Measurements from ENCODE around the gene FAM222B.

FAM222B gene

DNA sequence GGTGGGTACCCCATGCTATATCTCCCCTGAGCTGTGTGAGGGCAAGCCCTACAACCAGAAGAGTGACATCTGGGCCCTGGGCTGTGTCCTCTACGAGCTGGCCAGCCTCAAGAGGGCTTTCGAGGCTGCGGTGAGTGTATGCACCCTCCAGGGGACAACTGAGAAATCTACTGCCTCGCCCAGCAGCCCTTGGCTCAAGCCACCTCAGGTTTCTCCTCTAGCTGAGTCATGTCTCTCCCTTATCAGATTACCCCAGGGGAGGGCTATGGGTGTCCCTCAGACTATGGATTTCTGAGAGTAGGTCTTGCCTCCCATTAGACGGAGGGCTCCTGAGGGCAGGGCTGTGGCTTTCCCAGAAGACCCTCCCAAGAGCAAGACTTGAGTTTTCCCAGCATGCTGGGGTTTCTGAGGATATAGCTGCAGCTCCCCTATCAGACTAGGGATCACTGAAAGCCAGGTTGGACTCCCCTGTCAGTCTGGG is 107.3 kb downstream of the FAM222B start:
- Histone ChIP-seq H3K4me2 (ENCODE audit: low read length) (no peak overlapping the region), H3K36me3 (ENCODE audit: control insufficient read depth, low read length) (peaks cover 31% of the 10 kb centered on the region), H3F3A (ENCODE audit: control insufficient read depth, insufficient read depth) (peaks cover 10% of the 10 kb centered on the region), H3K9me3 (ENCODE audit: control insufficient read depth, insufficient read depth, low read length) (peaks cover 5% of the 10 kb centered on the region; the same call in 1 of the 2 replicates), H3K27me3 (ENCODE audit: control insufficient read depth, low read length) (no peaks in the 10 kb centered on the region), H3K79me2 (ENCODE audit: control insufficient read depth, low read length) (peaks cover 19% of the 10 kb centered on the region), H3K27ac (ENCODE audit: low read depth, low read length) (no peak overlapping the region), H3K4me3 (ENCODE audit: low read length) (no peak overlapping the region), H4K20me1 (ENCODE audit: control insufficient read depth, insufficient read depth, low read depth, low read length) (no peaks in the 10 kb centered on the region), H3K4me1 (ENCODE audit: control insufficient read depth, low read length) (peaks cover 33% of the 10 kb centered on the region), H3K9me2 (replicated peaks; ENCODE audit: control insufficient read depth, low read length) (no peaks in the 10 kb centered on the region)
- no peak for TF ChIP-seq EZH2phosphoT487 (IDR thresholded peaks at IDR 0.05; ENCODE audit: borderline replicate concordance, low read length)
- TF ChIP-seq, protein P1, sequence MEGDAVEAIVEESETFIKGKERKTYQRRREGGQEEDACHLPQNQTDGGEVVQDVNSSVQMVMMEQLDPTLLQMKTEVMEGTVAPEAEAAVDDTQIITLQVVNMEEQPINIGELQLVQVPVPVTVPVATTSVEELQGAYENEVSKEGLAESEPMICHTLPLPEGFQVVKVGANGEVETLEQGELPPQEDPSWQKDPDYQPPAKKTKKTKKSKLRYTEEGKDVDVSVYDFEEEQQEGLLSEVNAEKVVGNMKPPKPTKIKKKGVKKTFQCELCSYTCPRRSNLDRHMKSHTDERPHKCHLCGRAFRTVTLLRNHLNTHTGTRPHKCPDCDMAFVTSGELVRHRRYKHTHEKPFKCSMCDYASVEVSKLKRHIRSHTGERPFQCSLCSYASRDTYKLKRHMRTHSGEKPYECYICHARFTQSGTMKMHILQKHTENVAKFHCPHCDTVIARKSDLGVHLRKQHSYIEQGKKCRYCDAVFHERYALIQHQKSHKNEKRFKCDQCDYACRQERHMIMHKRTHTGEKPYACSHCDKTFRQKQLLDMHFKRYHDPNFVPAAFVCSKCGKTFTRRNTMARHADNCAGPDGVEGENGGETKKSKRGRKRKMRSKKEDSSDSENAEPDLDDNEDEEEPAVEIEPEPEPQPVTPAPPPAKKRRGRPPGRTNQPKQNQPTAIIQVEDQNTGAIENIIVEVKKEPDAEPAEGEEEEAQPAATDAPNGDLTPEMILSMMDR (IDR thresholded peaks at IDR 0.05; ENCODE audit: low read depth, low read length, poor library complexity, severe bottlenecking), result no peak

- Histone ChIP-seq H3K36me3 (ENCODE audit: control insufficient read depth, low read length) (peaks cover 30% of the 10 kb centered on the region), H3K27ac (ENCODE audit: low read depth, low read length) (no peak overlapping the region), H3F3A (ENCODE audit: control insufficient read depth, insufficient read depth) (peaks cover 10% of the 10 kb centered on the region), H4K20me1 (ENCODE audit: control insufficient read depth, insufficient read depth, low read depth, low read length) (no peaks in the 10 kb centered on the region), H3K79me2 (ENCODE audit: control insufficient read depth, low read length) (peaks cover 21% of the 10 kb centered on the region), H3K4me2 (ENCODE audit: low read length) (no peak overlapping the region), H3K4me1 (ENCODE audit: control insufficient read depth, low read length) (peaks cover 30% of the 10 kb centered on the region), H3K9me3 (ENCODE audit: control insufficient read depth, insufficient read depth, low read length) (peaks cover 5% of the 10 kb centered on the region; the same call in 1 of the 2 replicates), H3K27me3 (ENCODE audit: control insufficient read depth, low read length) (no peaks in the 10 kb centered on the region), H3K9me2 (replicated peaks; ENCODE audit: control insufficient read depth, low read length) (no peaks in the 10 kb centered on the region), H3K4me3 (ENCODE audit: low read length) (no peak overlapping the region)
- no peak for TF ChIP-seq EZH2phosphoT487 (IDR thresholded peaks at IDR 0.05; ENCODE audit: borderline replicate concordance, low read length)
- TF ChIP-seq, protein P1 (IDR thresholded peaks at IDR 0.05; ENCODE audit: low read depth, low read length, poor library complexity, severe bottlenecking), result no peak
Measured at GRCh38 chr17:28734712-28735241, 107.8 kb downstream of the FAM222B start.

DNA sequence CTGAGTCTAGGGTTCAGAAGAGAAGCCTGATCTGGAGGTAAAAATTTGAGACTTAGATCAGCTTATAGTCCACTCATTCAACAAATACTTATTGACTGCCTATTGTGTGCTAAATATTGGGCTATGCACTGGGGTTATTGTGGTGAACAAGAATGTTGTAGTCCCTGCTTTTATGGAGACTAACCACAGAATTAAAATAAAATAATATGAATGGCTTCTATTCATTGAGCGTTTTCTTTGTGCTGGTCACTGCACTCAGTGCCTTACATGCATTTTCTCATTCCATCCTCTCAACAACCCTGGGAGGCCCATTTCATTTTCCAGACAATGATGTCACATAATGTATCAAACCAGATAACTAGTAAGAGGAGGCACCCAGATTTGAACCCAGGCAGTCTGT is 109.2 kb downstream of the FAM222B start:
- Histone ChIP-seq H3K9me3 (ENCODE audit: control insufficient read depth, insufficient read depth, low read length) (peaks cover 5% of the 10 kb centered on the region; the same call in 1 of the 2 replicates), H3K27me3 (ENCODE audit: control insufficient read depth, low read length) (no peaks in the 10 kb centered on the region), H3K27ac (ENCODE audit: low read depth, low read length) (no peak overlapping the region), H3K4me3 (ENCODE audit: low read length) (no peak overlapping the region), H4K20me1 (ENCODE audit: control insufficient read depth, insufficient read depth, low read depth, low read length) (no peaks in the 10 kb centered on the region), H3K79me2 (ENCODE audit: control insufficient read depth, low read length) (peaks cover 13% of the 10 kb centered on the region), H3K4me2 (ENCODE audit: low read length) (no peak overlapping the region), H3K4me1 (ENCODE audit: control insufficient read depth, low read length) (peaks cover 26% of the 10 kb centered on the region), H3K36me3 (ENCODE audit: control insufficient read depth, low read length) (peaks cover 16% of the 10 kb centered on the region), H3K9me2 (replicated peaks; ENCODE audit: control insufficient read depth, low read length) (no peaks in the 10 kb centered on the region), H3F3A (ENCODE audit: control insufficient read depth, insufficient read depth) (peaks cover 9% of the 10 kb centered on the region)
- TF ChIP-seq, protein P1 (IDR thresholded peaks at IDR 0.05; ENCODE audit: low read depth, low read length, poor library complexity, severe bottlenecking), result no peak
- TF ChIP-seq EZH2phosphoT487 (IDR thresholded peaks at IDR 0.05; ENCODE audit: borderline replicate concordance, low read length), result no peak

Measured in DOHH2 (cell line).